ENCODE data around the gene CNOT3. TPM values are rescaled to one million over a fixed set of nuclear protein-coding genes. Genes with fewer than 3 reads are reported as not detected.
"Not testable (repeated sequence)": the region's sequence is repeated elsewhere in the genome, so short reads cannot be mapped to it uniquely, and the experiment has no call there.

The CNOT3 gene
- total RNA-seq, 1 donor from 2014 or later = 53.2 TPM

GRCh38 chr19:54193011-54193410 lies 55.4 kb downstream of the CNOT3 start:
- Mint-ChIP-seq H3K27ac (no peak overlapping the region), H3K4me3 (peak overlapping the region; percentile 65), H3K36me3 (ENCODE audit: low read depth) (peaks cover 35% of the 10 kb centered on the region), H3K9me3 (no peaks in the 10 kb centered on the region), H3K4me1 (peaks cover 27% of the 10 kb centered on the region), H3K27me3 (no peaks in the 10 kb centered on the region)
- intact Hi-C loops (cut with micrococcal nuclease) = no loop called here
- POLR2A ChIA-PET = interaction anchor here (0.7 to 7.7 kb wide), 2 partner anchors 7 to 256 kb away, joined by 3 to 244 read pairs; partner anchors contain the start of genes LENG8 and RPS9
- no peak for DNase-seq
- no peak for ATAC-seq (ENCODE audit: low read depth)
- CTCF ChIA-PET = no interaction called here
- TF ChIP-seq, protein P1, sequence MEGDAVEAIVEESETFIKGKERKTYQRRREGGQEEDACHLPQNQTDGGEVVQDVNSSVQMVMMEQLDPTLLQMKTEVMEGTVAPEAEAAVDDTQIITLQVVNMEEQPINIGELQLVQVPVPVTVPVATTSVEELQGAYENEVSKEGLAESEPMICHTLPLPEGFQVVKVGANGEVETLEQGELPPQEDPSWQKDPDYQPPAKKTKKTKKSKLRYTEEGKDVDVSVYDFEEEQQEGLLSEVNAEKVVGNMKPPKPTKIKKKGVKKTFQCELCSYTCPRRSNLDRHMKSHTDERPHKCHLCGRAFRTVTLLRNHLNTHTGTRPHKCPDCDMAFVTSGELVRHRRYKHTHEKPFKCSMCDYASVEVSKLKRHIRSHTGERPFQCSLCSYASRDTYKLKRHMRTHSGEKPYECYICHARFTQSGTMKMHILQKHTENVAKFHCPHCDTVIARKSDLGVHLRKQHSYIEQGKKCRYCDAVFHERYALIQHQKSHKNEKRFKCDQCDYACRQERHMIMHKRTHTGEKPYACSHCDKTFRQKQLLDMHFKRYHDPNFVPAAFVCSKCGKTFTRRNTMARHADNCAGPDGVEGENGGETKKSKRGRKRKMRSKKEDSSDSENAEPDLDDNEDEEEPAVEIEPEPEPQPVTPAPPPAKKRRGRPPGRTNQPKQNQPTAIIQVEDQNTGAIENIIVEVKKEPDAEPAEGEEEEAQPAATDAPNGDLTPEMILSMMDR (IDR thresholded peaks at IDR 0.05) = no peak

GRCh38 chr19:54194463-54194862 lies 56.9 kb downstream of the CNOT3 start:
- Mint-ChIP-seq H3K4me1 (peaks cover 19% of the 10 kb centered on the region), H3K36me3 (ENCODE audit: low read depth) (peaks cover 35% of the 10 kb centered on the region)
- H3K4me3 Mint-ChIP-seq; intact Hi-C loops (cut with micrococcal nuclease); CTCF ChIA-PET; H3K27ac Mint-ChIP-seq; H3K27me3 Mint-ChIP-seq; DNase-seq; H3K9me3 Mint-ChIP-seq; ATAC-seq (ENCODE audit: low read depth): not testable (repeated sequence)
- POLR2A ChIA-PET = interaction anchor here (1.6 kb wide), 1 partner anchor 13 kb away, joined by 5 read pairs; no protein-coding TSS in a partner anchor

- peaks cover 30% of the 10 kb centered on the region for H3K4me1 Mint-ChIP-seq
- no peak overlapping the region for H3K27ac Mint-ChIP-seq
- CTCF ChIA-PET = no interaction called here
- H3K27me3 Mint-ChIP-seq = no peaks in the 10 kb centered on the region
- intact Hi-C loops (cut with micrococcal nuclease) = no loop called here
- DNase-seq (no peak), ATAC-seq (ENCODE audit: low read depth) (no peak)
- peaks cover 38% of the 10 kb centered on the region for H3K36me3 Mint-ChIP-seq (ENCODE audit: low read depth)
- H3K9me3 Mint-ChIP-seq = no peaks in the 10 kb centered on the region
- H3K4me3 Mint-ChIP-seq = no peak overlapping the region
- TF ChIP-seq, protein P1 (IDR thresholded peaks at IDR 0.05) = no peak
- POLR2A ChIA-PET = interaction anchor here (1.5 kb wide), 1 partner anchor 81 kb away, joined by 3 read pairs; the partner anchor contains the start of genes PRPF31 and TFPT
Observed at GRCh38 chr19:54196536-54196935, 59.0 kb downstream of the CNOT3 start.

DNA sequence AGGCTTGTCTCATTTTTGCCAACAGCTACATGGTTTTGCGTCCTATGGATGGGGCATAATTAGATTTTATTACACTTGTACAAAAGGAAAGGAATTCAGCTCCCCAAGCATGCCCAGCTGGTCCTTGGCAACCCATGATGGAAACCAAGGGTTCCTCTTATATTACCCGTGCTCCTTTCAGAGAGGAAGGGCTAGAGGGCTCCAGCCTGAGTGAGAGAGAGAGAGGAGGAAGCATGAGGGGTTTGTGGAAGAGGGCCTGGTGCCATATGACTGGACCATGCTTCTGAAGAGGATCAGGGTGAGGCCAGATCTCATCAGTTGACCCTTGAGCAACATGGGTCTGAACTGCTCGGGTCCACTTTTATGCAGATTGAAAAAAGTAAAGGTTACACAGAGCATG lies 59.6 kb downstream of the CNOT3 start:
- no peaks in the 10 kb centered on the region for H3K27me3 Mint-ChIP-seq
- H3K9me3 Mint-ChIP-seq = no peaks in the 10 kb centered on the region
- no peak for DNase-seq
- H3K36me3 Mint-ChIP-seq (ENCODE audit: low read depth) = peaks cover 42% of the 10 kb centered on the region
- ATAC-seq (ENCODE audit: low read depth) = no peak
- CTCF ChIA-PET = no interaction called here
- TF ChIP-seq, protein P1 (IDR thresholded peaks at IDR 0.05) = no peak
- H3K4me1 Mint-ChIP-seq = peaks cover 30% of the 10 kb centered on the region
- POLR2A ChIA-PET = interaction anchor here (1.5 to 6.5 kb wide), 2 partner anchors 8 to 82 kb away, joined by 3 to 244 read pairs; partner anchors contain the start of genes MBOAT7, PRPF31, TFPT and TSEN34
- no peak overlapping the region for H3K27ac Mint-ChIP-seq
- intact Hi-C loops (cut with micrococcal nuclease) = no loop called here
- H3K4me3 Mint-ChIP-seq = no peak overlapping the region

- CTCF ChIA-PET = interaction anchor here (0.7 kb wide), 1 partner anchor 10 kb away, joined by 3 read pairs; the partner anchor contains the start of gene MBOAT7
- no peaks in the 10 kb centered on the region for H3K27me3 Mint-ChIP-seq
- ATAC-seq (ENCODE audit: low read depth) (no peak), DNase-seq (no peak)
- intact Hi-C loops (cut with micrococcal nuclease) = no loop called here
- TF ChIP-seq, protein P1 (IDR thresholded peaks at IDR 0.05) = no peak
- H3K27ac Mint-ChIP-seq = peak overlapping the region; percentile 50
- POLR2A ChIA-PET = interaction anchor here (0.7 to 6.5 kb wide), 7 partner anchors 9 to 249 kb away, joined by 3 to 244 read pairs (median 14); partner anchors contain the start of genes CNOT3, LENG8, MBOAT7 and PRPF31
- H3K4me1 Mint-ChIP-seq = peaks cover 47% of the 10 kb centered on the region
- H3K36me3 Mint-ChIP-seq (ENCODE audit: low read depth) = peaks cover 47% of the 10 kb centered on the region
- no peaks in the 10 kb centered on the region for H3K9me3 Mint-ChIP-seq
- peak overlapping the region; percentile 44 for H3K4me3 Mint-ChIP-seq
Observed at GRCh38 chr19:54199401-54199800, 61.8 kb downstream of the CNOT3 start.
